Effector memory CD8-positive, alpha-beta T cell (primary cell): Measurements from ENCODE around the gene OR5B21.

Source experiments
- ATAC-seq: fragments of 150-1000 bp; cut with Tn5 transposase; replicated peaks from 2 replicates; pipeline ENCODE4 v1.10.0; 2021; ENCODE audit warnings: mild to moderate bottlenecking, moderate library complexity
- DNase-seq, 3 experiments: peaks; one replicate each; pipeline ENCODE4 v3.0.0; 2021
- H3K27ac Mint-ChIP-seq, 2 donors: one replicate each; pipeline ENCODE4 v1.8.0; 2022; ENCODE audit warnings: mild to moderate bottlenecking in 2 of 2, mixed read lengths in 2 of 2, moderate library complexity in 2 of 2
- H3K27me3 Mint-ChIP-seq, 2 donors: one replicate each; pipeline ENCODE4 v1.8.0; 2022; ENCODE audit warnings: mixed read lengths in 2 of 2
- H3K36me3 Mint-ChIP-seq: one replicate; pipeline ENCODE4 v1.8.0; 2022; ENCODE audit warnings: mild to moderate bottlenecking, moderate library complexity, mixed read lengths; ENCODE audit not compliant: insufficient read depth
- H3K4me1 Mint-ChIP-seq, 2 donors: one replicate each; pipeline ENCODE4 v1.8.0; 2022; ENCODE audit warnings: low read depth in 2 of 2, mixed read lengths in 2 of 2
- H3K4me3 Mint-ChIP-seq, 2 donors: one replicate each; pipeline ENCODE4 v1.8.0; 2022; ENCODE audit warnings: mild to moderate bottlenecking in 2 of 2, mixed read lengths in 2 of 2, moderate library complexity in 2 of 2
- H3K9me3 Mint-ChIP-seq, 2 donors: one replicate each; pipeline ENCODE4 v1.8.0; 2022; ENCODE audit warnings: mixed read lengths in 2 of 2

OR5B21 gene

DNA sequence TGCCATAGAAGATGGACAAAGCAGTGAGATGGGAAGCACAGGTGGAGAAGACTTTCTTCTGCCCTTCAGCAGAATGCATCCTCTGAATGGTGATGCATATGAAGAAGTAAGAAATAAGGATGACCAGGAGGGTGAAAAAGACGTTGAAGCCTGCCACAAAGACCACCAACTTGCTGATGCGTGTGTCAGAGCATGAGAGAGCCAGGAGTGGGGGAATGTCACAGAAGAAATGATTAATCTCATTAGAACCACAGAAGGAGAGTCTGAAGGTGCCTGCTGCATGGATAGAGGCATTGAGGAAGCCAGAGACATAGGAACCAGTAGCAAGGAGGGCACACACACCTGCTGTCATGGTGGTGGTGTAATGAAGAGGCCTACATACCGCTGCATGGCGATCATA is 550 bp downstream of the OR5B21 start:
- Mint-ChIP-seq H3K4me3 (no peak overlapping the region), H3K36me3 (no peaks in the 10 kb centered on the region), H3K4me1 (no peaks in the 10 kb centered on the region), H3K27me3 (no peaks in the 10 kb centered on the region), H3K9me3 (no peaks in the 10 kb centered on the region), H3K27ac (no peak overlapping the region)
- DNase-seq (no peak), ATAC-seq (no peak)

GRCh38 chr11:58506935-58507334 is 970 bp downstream of the OR5B21 start:
- H3K9me3 Mint-ChIP-seq: no peaks in the 10 kb centered on the region
- H3K4me3 Mint-ChIP-seq: no peak overlapping the region
- no peaks in the 10 kb centered on the region for H3K27me3 Mint-ChIP-seq
- no peaks in the 10 kb centered on the region for H3K36me3 Mint-ChIP-seq
- ATAC-seq (no peak), DNase-seq (no peak)
- no peaks in the 10 kb centered on the region for H3K4me1 Mint-ChIP-seq
- no peak overlapping the region for H3K27ac Mint-ChIP-seq

GRCh38 chr11:58505849-58506248 is 2.1 kb downstream of the OR5B21 start:
- Mint-ChIP-seq H3K36me3 (no peaks in the 10 kb centered on the region), H3K27ac (peak overlapping the region in 1 of 2 donors; percentile 56), H3K4me3 (no peak overlapping the region), H3K4me1 (no peaks in the 10 kb centered on the region), H3K27me3 (no peaks in the 10 kb centered on the region), H3K9me3 (no peaks in the 10 kb centered on the region)
- DNase-seq (no peak), ATAC-seq (no peak)

DNA sequence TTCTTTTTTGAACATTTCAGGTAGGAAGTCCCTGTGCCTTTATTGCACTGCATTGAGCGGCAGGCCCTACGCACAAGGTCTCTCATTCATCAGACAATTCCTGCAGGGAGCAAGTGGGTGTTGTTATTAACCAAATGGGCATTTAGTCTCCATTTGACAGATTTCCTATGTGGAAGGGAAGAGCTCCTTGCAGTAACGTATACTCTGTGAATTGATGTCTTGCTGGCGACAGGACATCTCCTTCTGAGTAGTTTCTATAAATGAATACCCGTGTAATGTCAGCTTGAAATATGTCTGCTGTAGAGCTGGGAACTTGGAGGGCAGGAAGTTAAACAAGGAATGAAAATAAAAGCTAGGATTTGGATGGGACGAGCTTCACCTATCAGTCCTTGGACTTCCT is 3.7 kb downstream of the OR5B21 start:
- peaks cover 0 to 2% of the 10 kb centered on the region in 2 donors for H3K4me1 Mint-ChIP-seq
- no peaks in the 10 kb centered on the region for H3K36me3 Mint-ChIP-seq
- DNase-seq (no peak), ATAC-seq (no peak)
- H3K4me3 Mint-ChIP-seq: no peak overlapping the region
- no peaks in the 10 kb centered on the region for H3K9me3 Mint-ChIP-seq
- no peak overlapping the region for H3K27ac Mint-ChIP-seq
- no peaks in the 10 kb centered on the region for H3K27me3 Mint-ChIP-seq

GRCh38 chr11:58503361-58503856 is 4.5 kb downstream of the OR5B21 start:
- no peak overlapping the region for H3K4me3 Mint-ChIP-seq
- no peaks in the 10 kb centered on the region for H3K36me3 Mint-ChIP-seq
- no peaks in the 10 kb centered on the region for H3K27me3 Mint-ChIP-seq
- H3K4me1 Mint-ChIP-seq: peaks cover 6 to 10% of the 10 kb centered on the region in 2 donors
- no peak overlapping the region for H3K27ac Mint-ChIP-seq
- no peaks in the 10 kb centered on the region for H3K9me3 Mint-ChIP-seq
- DNase-seq (no peak), ATAC-seq (no peak)

GRCh38 chr11:58502004-58502403 is 5.9 kb downstream of the OR5B21 start:
- H3K4me1 Mint-ChIP-seq: peaks cover 16 to 23% of the 10 kb centered on the region in 2 donors
- no peaks in the 10 kb centered on the region for H3K27me3 Mint-ChIP-seq
- no peaks in the 10 kb centered on the region for H3K36me3 Mint-ChIP-seq
- no peak for DNase-seq
- no peak overlapping the region for H3K4me3 Mint-ChIP-seq
- no peak for ATAC-seq
- H3K9me3 Mint-ChIP-seq: no peaks in the 10 kb centered on the region
- no peak overlapping the region for H3K27ac Mint-ChIP-seq

DNA sequence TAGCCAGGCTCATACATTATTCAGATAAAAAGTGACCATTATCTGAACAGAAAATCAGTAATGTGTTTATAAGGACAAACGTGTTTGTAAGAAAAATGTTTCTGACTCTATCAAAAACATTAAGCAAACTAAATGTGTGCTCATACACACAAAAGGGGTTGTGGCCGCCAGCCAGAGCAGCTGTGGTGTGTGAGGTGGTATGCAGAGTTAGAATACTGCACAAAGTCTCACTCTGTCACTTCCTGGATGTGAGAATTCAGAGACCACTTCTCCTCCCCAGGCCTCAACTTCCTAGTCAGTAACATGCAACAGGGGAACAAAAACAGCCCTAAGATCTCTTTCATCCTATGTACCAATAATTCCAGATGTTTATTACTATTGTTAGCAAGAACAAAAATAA is 9.4 kb downstream of the OR5B21 start:
- Mint-ChIP-seq H3K27ac (peak overlapping the region; percentile 89 to 91), H3K4me3 (peak overlapping the region; percentile 13 to 50)
- ATAC-seq: peak; percentile 89

GRCh38 chr11:58497951-58498350 is 10.0 kb downstream of the OR5B21 start:
- H3K9me3 Mint-ChIP-seq: no peaks in the 10 kb centered on the region
- H3K27me3 Mint-ChIP-seq: no peaks in the 10 kb centered on the region
- DNase-seq (no peak), ATAC-seq (no peak)
- H3K4me1 Mint-ChIP-seq: peaks cover 21 to 28% of the 10 kb centered on the region in 2 donors
- H3K4me3 Mint-ChIP-seq: peak overlapping the region; percentile 13 to 50
- H3K27ac Mint-ChIP-seq: peak overlapping the region; percentile 89 to 91
- no peaks in the 10 kb centered on the region for H3K36me3 Mint-ChIP-seq

More for the DNA sequence above, 9.4 kb downstream of the OR5B21 start:
- Mint-ChIP-seq H3K4me1 (peaks cover 21 to 28% of the 10 kb centered on the region in 2 donors), H3K9me3 (no peaks in the 10 kb centered on the region), H3K27me3 (no peaks in the 10 kb centered on the region), H3K36me3 (no peaks in the 10 kb centered on the region)
- DNase-seq: peak; percentile 6 to 15 (median 7)

DNA sequence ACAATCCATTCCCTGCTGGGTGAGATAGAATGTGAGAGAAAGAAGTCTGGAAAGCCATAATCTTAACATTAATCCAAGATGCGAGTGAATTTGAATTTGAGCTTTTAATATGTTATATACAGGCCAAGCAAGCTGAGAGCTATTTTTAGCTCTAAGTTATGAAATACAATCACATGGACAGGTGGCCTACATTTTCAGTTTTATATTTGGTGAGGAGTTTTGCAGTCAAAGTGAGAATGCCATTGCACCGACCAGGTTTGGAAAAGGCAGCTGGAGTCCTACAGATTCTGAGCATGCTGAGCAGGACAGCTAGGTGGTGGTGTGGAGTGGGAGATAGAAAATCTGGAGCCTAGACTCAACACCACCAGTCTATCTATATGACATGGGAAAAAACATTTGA is 12.0 kb downstream of the OR5B21 start:
- Mint-ChIP-seq H3K27ac (peak overlapping the region; percentile 89 to 91), H3K4me3 (no peak overlapping the region), H3K36me3 (no peaks in the 10 kb centered on the region), H3K4me1 (peaks cover 21 to 32% of the 10 kb centered on the region in 2 donors), H3K27me3 (no peaks in the 10 kb centered on the region), H3K9me3 (no peaks in the 10 kb centered on the region)
- no peak for DNase-seq
- no peak for ATAC-seq

GRCh38 chr11:58494101-58494500 is 13.8 kb downstream of the OR5B21 start:
- no peak for DNase-seq
- H3K27me3 Mint-ChIP-seq: no peaks in the 10 kb centered on the region
- peak overlapping the region in 1 of 2 donors; percentile 19 for H3K27ac Mint-ChIP-seq
- peaks cover 21 to 29% of the 10 kb centered on the region in 2 donors for H3K4me1 Mint-ChIP-seq
- H3K36me3 Mint-ChIP-seq: no peaks in the 10 kb centered on the region
- H3K4me3 Mint-ChIP-seq: no peak overlapping the region
- ATAC-seq: no peak
- H3K9me3 Mint-ChIP-seq: no peaks in the 10 kb centered on the region

DNA sequence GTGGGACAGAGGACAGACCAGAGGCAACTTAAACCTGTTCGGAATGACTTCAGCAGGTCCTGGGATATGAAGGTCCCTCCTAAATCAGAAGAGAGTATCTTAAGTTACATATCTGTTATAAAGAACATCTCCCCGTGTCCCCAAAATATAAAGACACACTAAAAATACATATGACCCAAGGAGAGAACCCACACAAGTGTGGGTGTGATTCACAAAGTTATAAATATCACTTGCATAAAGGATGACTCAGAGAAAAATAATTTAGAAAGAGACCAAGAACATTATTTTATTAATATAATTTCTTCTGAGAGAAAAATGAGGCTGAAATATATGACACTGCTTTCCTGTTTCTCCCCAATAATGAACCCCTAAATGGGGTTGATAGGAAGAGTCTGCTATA is 14.2 kb downstream of the OR5B21 start:
- no peak overlapping the region for H3K27ac Mint-ChIP-seq
- no peaks in the 10 kb centered on the region for H3K27me3 Mint-ChIP-seq
- ATAC-seq: no peak

GRCh38 chr11:58490827-58491226 is 17.1 kb downstream of the OR5B21 start:
- Mint-ChIP-seq H3K27ac (no peak overlapping the region), H3K27me3 (no peaks in the 10 kb centered on the region), H3K4me3 (no peak overlapping the region), H3K9me3 (no peaks in the 10 kb centered on the region), H3K4me1 (peaks cover 0 to 3% of the 10 kb centered on the region in 2 donors), H3K36me3 (no peaks in the 10 kb centered on the region)
- no peak for DNase-seq
- ATAC-seq: no peak

More for the DNA sequence above, 14.2 kb downstream of the OR5B21 start:
- Mint-ChIP-seq H3K9me3 (no peaks in the 10 kb centered on the region), H3K4me1 (peaks cover 17 to 24% of the 10 kb centered on the region in 2 donors), H3K36me3 (no peaks in the 10 kb centered on the region), H3K4me3 (no peak overlapping the region)
- DNase-seq: no peak

DNA sequence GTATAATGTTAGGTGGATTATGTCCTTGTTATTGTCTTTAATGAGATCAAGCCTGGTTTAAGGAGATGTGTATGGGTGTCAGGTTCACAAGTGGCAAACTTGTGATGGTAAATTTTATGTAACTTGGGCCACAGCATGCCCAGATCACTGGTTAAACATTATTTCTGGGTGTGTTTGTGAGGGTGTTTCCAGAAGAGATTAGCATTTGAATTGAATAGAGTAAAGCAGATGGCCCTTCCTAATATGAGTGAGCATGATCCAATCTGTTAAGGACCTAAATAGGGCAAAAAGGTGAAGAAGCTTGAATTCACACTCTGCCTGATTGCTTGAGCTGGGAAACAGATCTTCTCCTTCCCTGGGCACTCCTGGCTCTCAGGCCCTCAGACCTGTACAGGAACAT is 20.7 kb downstream of the OR5B21 start:
- ATAC-seq (no peak), DNase-seq (no peak)
- H3K36me3 Mint-ChIP-seq: no peaks in the 10 kb centered on the region
- no peaks in the 10 kb centered on the region for H3K4me1 Mint-ChIP-seq
- no peak overlapping the region for H3K4me3 Mint-ChIP-seq
- no peaks in the 10 kb centered on the region for H3K9me3 Mint-ChIP-seq
- H3K27me3 Mint-ChIP-seq: peaks cover 0 to 14% of the 10 kb centered on the region in 2 donors
- H3K27ac Mint-ChIP-seq: no peak overlapping the region

- H3K4me1 Mint-ChIP-seq: no peaks in the 10 kb centered on the region
- DNase-seq (no peak), ATAC-seq (no peak)
- peaks cover 0 to 15% of the 10 kb centered on the region in 2 donors for H3K27me3 Mint-ChIP-seq
- no peak overlapping the region for H3K27ac Mint-ChIP-seq
- H3K9me3 Mint-ChIP-seq: no peaks in the 10 kb centered on the region
- H3K4me3 Mint-ChIP-seq: no peak overlapping the region
- H3K36me3 Mint-ChIP-seq: no peaks in the 10 kb centered on the region
Observed at GRCh38 chr11:58485961-58486360, 21.9 kb downstream of the OR5B21 start.

- DNase-seq: no peak
- no peak overlapping the region for H3K27ac Mint-ChIP-seq
- H3K4me3 Mint-ChIP-seq: no peak overlapping the region
- ATAC-seq: no peak
- no peaks in the 10 kb centered on the region for H3K4me1 Mint-ChIP-seq
- H3K9me3 Mint-ChIP-seq: peaks cover 10 to 24% of the 10 kb centered on the region in 2 donors
- H3K27me3 Mint-ChIP-seq: peaks cover 28 to 31% of the 10 kb centered on the region in 2 donors
- no peaks in the 10 kb centered on the region for H3K36me3 Mint-ChIP-seq
Observed at GRCh38 chr11:58471892-58472291, 36.0 kb downstream of the OR5B21 start.
